OCI-LY1 (cell line): ENCODE results near the gene JUND.

Source experiments
- CTCF ChIP-seq: fragments of 200-600 bp; sonication (generic), shearing (Covaris generic); IDR thresholded peaks from 2 replicates; pipeline ENCODE4 v1.5.1; 2017; ENCODE audit warnings: mild to moderate bottlenecking, antibody characterized with exemption, low read length, moderate library complexity, mixed read lengths
- EZH2 ChIP-seq: fragments of 200-600 bp; sonication (generic), shearing (Covaris generic); IDR thresholded peaks from 2 replicates; pipeline ENCODE4 v1.8.0; 2017; ENCODE audit warnings: borderline replicate concordance, mixed run types, mild to moderate bottlenecking, antibody characterized with exemption, low read length, moderate library complexity, mixed read lengths

GRCh38 chr19:18279266-18279515, 2.2 kb downstream of the JUND start:
- TF ChIP-seq CTCF (no peak), EZH2 (no peak)
